Kidney capillary endothelial cell (primary cell): Measurements from ENCODE around the gene VWA5B2.

Experiments
- DNase-seq: peaks from one replicate; pipeline ENCODE4 v3.0.0-alpha.2; 2018; ENCODE audit warnings: low spot score

The VWA5B2 gene

GRCh38 chr3:184277366-184277765 lies 48.0 kb downstream of the VWA5B2 start:
- no peak for DNase-seq

GRCh38 chr3:184282941-184283340 lies 53.6 kb downstream of the VWA5B2 start:
- DNase-seq = no peak

DNA sequence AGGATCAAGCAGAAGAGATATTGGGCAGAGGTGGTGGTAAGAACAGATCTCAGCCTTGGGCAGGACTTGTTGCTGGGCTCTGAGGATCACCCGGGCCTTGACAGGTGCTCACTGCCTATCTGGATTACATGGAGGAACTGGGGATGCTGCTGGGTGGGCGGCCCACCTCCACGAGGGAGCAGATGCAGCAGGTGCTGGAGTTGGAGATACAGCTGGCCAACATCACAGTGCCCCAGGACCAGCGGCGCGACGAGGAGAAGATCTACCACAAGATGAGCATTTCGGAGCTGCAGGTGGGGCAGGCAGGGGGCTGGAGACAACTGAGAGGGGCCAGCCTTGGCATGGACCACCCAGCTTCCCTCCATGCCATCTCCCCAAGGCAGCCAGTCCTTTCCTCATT lies 54.3 kb downstream of the VWA5B2 start:
- DNase-seq = no peak

GRCh38 chr3:184284696-184285095 lies 55.3 kb downstream of the VWA5B2 start:
- peak; percentile 67 for DNase-seq

- peak; percentile 48 for DNase-seq
These were observed 60.1 kb downstream of the VWA5B2 start for GRCh38 chr3:184289426-184289938.

- DNase-seq = no peak
These were observed 60.9 kb downstream of the VWA5B2 start for GRCh38 chr3:184290331-184290730.

DNA sequence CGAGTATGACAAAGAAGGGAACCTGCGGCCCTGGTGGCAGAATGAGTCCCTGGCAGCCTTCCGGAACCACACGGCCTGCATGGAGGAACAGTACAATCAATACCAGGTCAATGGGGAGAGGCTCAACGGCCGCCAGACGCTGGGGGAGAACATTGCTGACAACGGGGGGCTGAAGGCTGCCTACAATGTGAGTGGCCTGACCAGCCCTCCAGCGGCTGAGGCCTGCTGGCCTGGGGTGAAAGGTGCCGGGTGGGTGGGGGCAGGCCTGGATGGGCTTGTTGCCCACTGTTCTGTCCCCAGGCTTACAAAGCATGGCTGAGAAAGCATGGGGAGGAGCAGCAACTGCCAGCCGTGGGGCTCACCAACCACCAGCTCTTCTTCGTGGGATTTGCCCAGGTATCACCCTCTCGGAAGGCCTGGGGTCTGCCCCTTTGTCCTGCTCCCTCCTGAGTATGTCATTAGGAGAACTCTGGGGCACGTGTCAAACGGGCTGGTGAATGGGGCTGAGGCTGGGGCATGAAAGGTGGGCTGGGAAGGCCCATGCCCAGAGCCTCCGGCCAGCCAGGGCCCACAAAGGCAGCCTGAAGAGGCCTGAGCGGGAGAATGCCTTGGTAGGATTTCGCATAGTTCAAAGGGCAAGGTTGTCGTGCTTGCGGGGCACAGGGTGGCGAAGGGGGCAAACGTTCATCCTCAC lies 61.8 kb downstream of the VWA5B2 start:
- no peak for DNase-seq
